H1 (cell line): Measurements from ENCODE around the gene SNCAIP. TPM values are rescaled to one million over a fixed set of nuclear protein-coding genes. Genes with fewer than 3 reads are reported as not detected.

Experiments used
- CTCF ChIA-PET: fragments of 300-600 bp; sonication (Branson Sonifier 250); formaldehyde crosslinking; loops from one replicate; lab custom pipeline; 2021; ENCODE audit not compliant: partially characterized antibody; lab: Charles Lee
- POLR2A ChIA-PET: fragments of 300-600 bp; sonication (Branson Sonifier 250); formaldehyde crosslinking; loops from one replicate; lab custom pipeline; 2021; ENCODE audit warnings: inconsistent platforms; ENCODE audit not compliant: partially characterized antibody; lab: Charles Lee
- DNase-seq, 2 experiments: peaks; one replicate each; pipeline versions ENCODE4 v3.0.0 to v3.0.0-alpha.2; 2010 to 2022; ENCODE audit warnings: low spot score in 2 of 2, low read depth in 1 of 2, mixed read lengths in 1 of 2
- FAIRE-seq: peaks from 2 replicates; lab custom pipeline; 2011; peaks lifted over from hg19 to GRCh38; lab: Jason Lieb, UNC
- H2AFZ ChIP-seq: 2 replicates; pipeline ENCODE4 v1.8.1; 2012; ENCODE audit warnings: low read length, inconsistent platforms
- H2AK5ac ChIP-seq: 2 replicates; pipeline ENCODE4 v1.6.1; 2013; ENCODE audit warnings: low read depth, low read length
- H2BK120ac ChIP-seq: replicated peaks from 2 replicates; pipeline ENCODE3; 2013; ENCODE audit warnings: low read depth, low read length, inconsistent platforms
- H2BK12ac ChIP-seq: 2 replicates; pipeline ENCODE4 v1.6.1; 2013; ENCODE audit warnings: low read depth, low read length
- H2BK15ac ChIP-seq: 2 replicates; pipeline ENCODE4 v1.6.1; 2013; ENCODE audit warnings: low read length
- H2BK20ac ChIP-seq: 2 replicates; pipeline ENCODE4 v1.6.1; 2013; ENCODE audit warnings: low read length
- H2BK5ac ChIP-seq: 2 replicates; pipeline ENCODE4 v1.6.1; 2013; ENCODE audit warnings: low read depth, low read length
- H3K14ac ChIP-seq: 2 replicates; pipeline ENCODE4 v1.6.1; 2013; ENCODE audit warnings: inconsistent platforms; ENCODE audit not compliant: insufficient read length
- H3K18ac ChIP-seq: 2 replicates; pipeline ENCODE4 v1.6.1; 2013; ENCODE audit warnings: low read length; ENCODE audit errors: extremely low read depth
- H3K23ac ChIP-seq: 2 replicates; pipeline ENCODE4 v1.6.1; 2013; ENCODE audit warnings: inconsistent platforms; ENCODE audit not compliant: insufficient read length
- H3K23me2 ChIP-seq: 2 replicates; pipeline ENCODE4 v1.6.1; 2013; ENCODE audit warnings: low read depth, low read length
- H3K27ac ChIP-seq: 2 replicates; pipeline ENCODE4 v1.6.1; 2011; ENCODE audit warnings: low read depth, low read length, inconsistent platforms
- H3K27me3 ChIP-seq, 4 experiments: replicated peaks in 1 of 4; 1 replicate in 1 of 4; 2 replicates in 3 of 4; pipeline versions ENCODE4 v1.6.1 to v1.8.1; 2011 to 2013; ENCODE audit warnings: low read length in 3 of 4, mild to moderate bottlenecking in 3 of 4, inconsistent platforms in 2 of 4, mixed read lengths in 2 of 4, moderate library complexity in 1 of 4; ENCODE audit not compliant: control insufficient read depth in 3 of 4, insufficient read depth in 3 of 4; ENCODE audit errors: extremely low read depth in 1 of 4
- H3K36me3 ChIP-seq, 4 experiments: 2 replicates each; pipeline versions ENCODE4 v1.6.1 to v1.8.1; 2011 to 2013; ENCODE audit warnings: mild to moderate bottlenecking in 4 of 4, low read length in 3 of 4, moderate library complexity in 2 of 4, control low read depth in 1 of 4, inconsistent platforms in 1 of 4; ENCODE audit not compliant: insufficient read depth in 4 of 4, control insufficient read depth in 2 of 4
- H3K4ac ChIP-seq: replicated peaks from 2 replicates; pipeline ENCODE3; 2013; ENCODE audit warnings: low read length, low read depth, mixed read lengths, inconsistent platforms; ENCODE audit not compliant: insufficient read length
- H3K4me1 ChIP-seq, 4 experiments: replicated peaks in 1 of 4; 1 replicate in 1 of 4; 2 replicates in 3 of 4; pipeline versions ENCODE4 v1.6.1 to v1.8.1; 2011 to 2013; ENCODE audit warnings: low read length in 3 of 4, inconsistent platforms in 2 of 4, mixed read lengths in 1 of 4; ENCODE audit not compliant: insufficient read depth in 4 of 4, control insufficient read depth in 3 of 4
- H3K4me2 ChIP-seq, 2 experiments: 2 replicates each; pipeline versions ENCODE4 v1.6.1 to v1.8.1; 2011 to 2013; ENCODE audit warnings: low read depth in 2 of 2, low read length in 2 of 2, control low read depth in 1 of 2, inconsistent platforms in 1 of 2, mild to moderate bottlenecking in 1 of 2; ENCODE audit not compliant: insufficient read depth in 1 of 2
- H3K4me3 ChIP-seq, 4 experiments: fragments of 200-600, 300-600 bp in 1 of 4; sonication (generic), shearing (Covaris generic), sonication (Bioruptor Twin) in 1 of 4; 2 replicates each; pipeline versions ENCODE4 v1.5.1 to v1.8.1; 2011 to 2016; ENCODE audit warnings: low read length in 4 of 4, low read depth in 3 of 4, control low read depth in 2 of 4, inconsistent platforms in 2 of 4, mild to moderate bottlenecking in 2 of 4, mixed read lengths in 1 of 4, moderate library complexity in 1 of 4; ENCODE audit not compliant: insufficient read depth in 2 of 4; ENCODE audit errors: extremely low read depth in 1 of 4
- H3K56ac ChIP-seq: replicated peaks from 2 replicates; pipeline ENCODE3; 2013; ENCODE audit warnings: low read depth, mild to moderate bottlenecking, mixed read lengths, low read length, inconsistent platforms; ENCODE audit not compliant: insufficient read length
- H3K79me1 ChIP-seq: 2 replicates; pipeline ENCODE4 v1.6.1; 2013; ENCODE audit warnings: low read depth, low read length, control low read depth
- H3K79me2 ChIP-seq, 2 experiments: 2 replicates each; pipeline versions ENCODE4 v1.6.1 to v1.8.1; 2012 to 2013; ENCODE audit warnings: low read length in 2 of 2, mild to moderate bottlenecking in 2 of 2, inconsistent platforms in 1 of 2; ENCODE audit not compliant: insufficient read depth in 2 of 2, control insufficient read depth in 1 of 2
- H3K9ac ChIP-seq, 4 experiments: replicated peaks in 1 of 4; 1 replicate in 1 of 4; 2 replicates in 3 of 4; pipeline versions ENCODE4 v1.6.1 to v1.8.1; 2011 to 2013; ENCODE audit warnings: low read depth in 3 of 4, low read length in 3 of 4, control low read depth in 2 of 4, mild to moderate bottlenecking in 2 of 4, moderate library complexity in 2 of 4, inconsistent platforms in 1 of 4; ENCODE audit errors: extremely low read depth in 1 of 4
- H3K9me3 ChIP-seq, 2 experiments: 2 replicates each; pipeline versions ENCODE4 v1.6.1 to v1.8.1; 2012 to 2013; ENCODE audit warnings: mild to moderate bottlenecking in 2 of 2, moderate library complexity in 2 of 2, control low read depth in 1 of 2, inconsistent platforms in 1 of 2, low read depth in 1 of 2, low read length in 1 of 2, mixed read lengths in 1 of 2; ENCODE audit not compliant: insufficient read depth in 2 of 2
- H4K20me1 ChIP-seq, 2 experiments: replicated peaks in 1 of 2; 2 replicates each; pipeline versions ENCODE3 to v1.8.1; 2011 to 2013; ENCODE audit warnings: inconsistent platforms in 2 of 2, low read length in 2 of 2, mild to moderate bottlenecking in 1 of 2; ENCODE audit not compliant: insufficient read depth in 2 of 2, control insufficient read depth in 1 of 2
- H4K5ac ChIP-seq: 2 replicates; pipeline ENCODE4 v1.6.1; 2013; ENCODE audit warnings: low read length, low read depth, mixed read lengths, inconsistent platforms; ENCODE audit not compliant: insufficient read length
- H4K8ac ChIP-seq: 2 replicates; pipeline ENCODE4 v1.8.0; 2013; ENCODE audit warnings: mild to moderate bottlenecking, moderate library complexity, low read length, inconsistent platforms; ENCODE audit not compliant: insufficient read depth; ENCODE audit errors: extremely low read depth
- H4K91ac ChIP-seq: replicated peaks from 2 replicates; pipeline ENCODE3; 2013; ENCODE audit warnings: low read length, mixed read lengths, inconsistent platforms; ENCODE audit not compliant: insufficient read length
- BACH1 ChIP-seq: IDR thresholded peaks from 2 replicates; pipeline ENCODE4 v1.6.1; 2012; ENCODE audit warnings: low read length, improper control_type of control experiment
- BRCA1 ChIP-seq: IDR thresholded peaks from 2 replicates; pipeline ENCODE4 v1.6.1; 2012; ENCODE audit warnings: low read depth, low read length, improper control_type of control experiment
- CBX5 ChIP-seq: fragments of 300-800, 300-1000 bp; sonication (generic); IDR thresholded peaks from 2 replicates; pipeline ENCODE4 v1.7.1; 2016; ENCODE audit warnings: antibody characterized with exemption, low read length, low read depth
- FOSL1 ChIP-seq: IDR thresholded peaks from 2 replicates; pipeline ENCODE4 v1.6.1; 2011; ENCODE audit warnings: mild to moderate bottlenecking, low read depth, low read length, moderate library complexity; ENCODE audit not compliant: insufficient read depth
- KDM1A ChIP-seq: fragments of 200-600, 300-600 bp; sonication (generic); IDR thresholded peaks from 2 replicates; pipeline ENCODE4 v1.7.1; 2016; ENCODE audit warnings: mild to moderate bottlenecking, low read length, borderline replicate concordance
- MAFK ChIP-seq: IDR thresholded peaks from 2 replicates; pipeline ENCODE4 v1.6.1; 2012; ENCODE audit warnings: low read depth, mild to moderate bottlenecking, improper control_type of control experiment, low read length
- RBBP5 ChIP-seq: IDR thresholded peaks from 2 replicates; pipeline ENCODE4 v1.7.1; 2012; ENCODE audit warnings: low read depth, mild to moderate bottlenecking, inconsistent platforms, low read length, moderate library complexity, borderline replicate concordance
- SIX5 ChIP-seq: IDR thresholded peaks from 2 replicates; pipeline ENCODE4 v1.6.1; 2011; ENCODE audit warnings: mild to moderate bottlenecking, low read depth, low read length
- SP2 ChIP-seq: IDR thresholded peaks from 2 replicates; pipeline ENCODE4 v1.6.1; 2012; ENCODE audit warnings: mild to moderate bottlenecking, low read length, inconsistent platforms
- SP4 ChIP-seq: IDR thresholded peaks from 2 replicates; pipeline ENCODE4 v1.6.1; 2012; ENCODE audit warnings: low read length, inconsistent platforms
- WGBS, 2 experiments: shearing (Covaris generic) in 1 of 2; methylation state at CpG; one replicate each; pipeline versions ENCODE4 v1.1.6 to v1.1.7; 2013 to 2015; ENCODE audit warnings: low lambda C conversion rate in 2 of 2, mixed read lengths in 2 of 2, inconsistent platforms in 1 of 2, low coverage in 1 of 2, missing lambda C conversion rate in 1 of 2; ENCODE audit not compliant: insufficient replicate concordance in 2 of 2, insufficient coverage in 1 of 2, insufficient read length in 1 of 2; ENCODE audit errors: extremely low coverage in 1 of 2, missing lambda C conversion rate in 1 of 2; 5-methylcytosine and 5-hydroxymethylcytosine counted together
- polyA plus RNA-seq, 7 experiments: library from polyadenylated mRNA; depleted of rRNA in 3 of 7; stranded (reverse) in 5 of 7; unstranded in 2 of 7; fragments of >200 nt in 5 of 7; fragments of 200-250 nt in 2 of 7; gene quantifications; 1 replicate in 5 of 7; 2 replicates in 1 of 7; 4 replicates in 1 of 7; pipeline versions ENCODE4 v1.2.1 to v1.2.3, GENCODE V29; 2011 to 2013; ENCODE audit warnings: missing spikeins in 2 of 7, mixed read lengths in 2 of 7
- total RNA-seq: library from RNA; stranded (reverse); fragmentation: NEBNext Ultra II Directional; extraction: Animal tissue kit (Norgen Biotek cat#: 25700); gene quantifications from 2 replicates; pipeline ENCODE4 v1.2.1, GENCODE V29; 2021
- TF ChIP-seq, protein P1 (sequence below), 3 experiments: IDR thresholded peaks; 1 replicate in 2 of 3; 2 replicates in 1 of 3; pipeline versions ENCODE4 v1.5.1 to v1.6.1; 2011; ENCODE audit warnings: low read length in 3 of 3, mild to moderate bottlenecking in 3 of 3, inconsistent platforms in 2 of 3, low read depth in 1 of 3, moderate library complexity in 1 of 3; ENCODE audit not compliant: insufficient read depth in 1 of 3; ENCODE audit errors: control extremely low read depth in 1 of 3
- TF ChIP-seq, protein P2 (sequence below): IDR thresholded peaks from 2 replicates; pipeline ENCODE4 v1.6.1; 2011; ENCODE audit warnings: low read depth, mild to moderate bottlenecking, low read length; ENCODE audit not compliant: insufficient read depth

Gene SNCAIP
- total and polyA plus RNA-seq, 2 of the 8 experiments (the other 6 are each of a cell fraction or from before 2014, with no cell fraction given), result 3.9 to 9.0 TPM

DNA sequence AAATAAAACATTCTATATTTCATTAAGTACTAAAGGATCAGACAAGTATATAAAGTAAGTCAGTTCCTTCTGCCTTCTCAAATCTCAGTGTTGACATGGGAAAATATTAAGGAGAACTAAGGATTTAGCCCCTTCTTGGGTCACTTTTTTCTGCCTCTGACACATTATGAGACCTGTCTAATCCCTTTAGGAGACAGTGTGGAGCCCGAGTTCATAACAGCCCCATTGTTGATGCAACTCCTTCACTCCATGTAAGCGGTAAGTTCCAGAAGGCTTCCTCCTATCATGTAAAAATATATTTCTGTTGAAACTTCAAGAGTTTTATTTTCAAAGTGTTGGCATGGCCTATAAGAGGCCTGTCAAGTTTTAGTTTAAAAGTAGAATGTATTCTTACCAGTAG lies 152.2 kb downstream of the SNCAIP start:
- Histone ChIP-seq H4K5ac (no peak overlapping the region), H3K23ac (no peak overlapping the region), H2BK12ac (peak overlapping the region; percentile 96; the same call in 1 of the 2 replicates), H3K79me1 (no peaks in the 10 kb centered on the region), H3K9me3 (no peaks in the 10 kb centered on the region), H3K4ac (no peak overlapping the region), H3K4me1 (peaks cover 0 to 7% (median under 1%) of the 10 kb centered on the region in 4 experiments; a peak in 2 of 7 replicates), H3K4me3 (no peak overlapping the region), H3K23me2 (no peaks in the 10 kb centered on the region), H4K8ac (no peak overlapping the region), H2BK5ac (no peak overlapping the region), H3K27ac (no peak overlapping the region), H2BK20ac (no peak overlapping the region), H3K14ac (no peak overlapping the region), H3K4me2 (no peak overlapping the region), H3K9ac (no peak overlapping the region), H3K79me2 (no peaks in the 10 kb centered on the region), H2AK5ac (0 out of 2 replicates have a peak overlapping the region, but pooled peaks have one; percentile 88), H3K18ac (peak overlapping the region; percentile 13; the same call in 1 of the 2 replicates), H3K27me3 (no peaks in the 10 kb centered on the region), H2AFZ (no peak overlapping the region), H2BK120ac (no peak overlapping the region), H2BK15ac (no peak overlapping the region), H4K91ac (no peak overlapping the region), H3K36me3 (no peaks in the 10 kb centered on the region), H3K56ac (no peak overlapping the region), H4K20me1 (no peaks in the 10 kb centered on the region)
- 100% methylated on average over 2 of the region's 2 CpGs; no CpG with 5 or more reads in 1 of the 2 experiments for WGBS, 2 experiments
- no peak for DNase-seq
- no peak for FAIRE-seq
- CTCF ChIA-PET, result interaction anchor here (0.6 kb wide), 1 partner anchor 58 kb away, joined by 4 read pairs; no protein-coding TSS in a partner anchor
- POLR2A ChIA-PET, result no interaction called here
- TF ChIP-seq FOSL1 (no peak), BACH1 (no peak), SP2 (no peak), BRCA1 (no peak), RBBP5 (no peak), MAFK (no peak), CBX5 (no peak), KDM1A (no peak), SIX5 (no peak), SP4 (no peak)
- TF ChIP-seq, protein P1, sequence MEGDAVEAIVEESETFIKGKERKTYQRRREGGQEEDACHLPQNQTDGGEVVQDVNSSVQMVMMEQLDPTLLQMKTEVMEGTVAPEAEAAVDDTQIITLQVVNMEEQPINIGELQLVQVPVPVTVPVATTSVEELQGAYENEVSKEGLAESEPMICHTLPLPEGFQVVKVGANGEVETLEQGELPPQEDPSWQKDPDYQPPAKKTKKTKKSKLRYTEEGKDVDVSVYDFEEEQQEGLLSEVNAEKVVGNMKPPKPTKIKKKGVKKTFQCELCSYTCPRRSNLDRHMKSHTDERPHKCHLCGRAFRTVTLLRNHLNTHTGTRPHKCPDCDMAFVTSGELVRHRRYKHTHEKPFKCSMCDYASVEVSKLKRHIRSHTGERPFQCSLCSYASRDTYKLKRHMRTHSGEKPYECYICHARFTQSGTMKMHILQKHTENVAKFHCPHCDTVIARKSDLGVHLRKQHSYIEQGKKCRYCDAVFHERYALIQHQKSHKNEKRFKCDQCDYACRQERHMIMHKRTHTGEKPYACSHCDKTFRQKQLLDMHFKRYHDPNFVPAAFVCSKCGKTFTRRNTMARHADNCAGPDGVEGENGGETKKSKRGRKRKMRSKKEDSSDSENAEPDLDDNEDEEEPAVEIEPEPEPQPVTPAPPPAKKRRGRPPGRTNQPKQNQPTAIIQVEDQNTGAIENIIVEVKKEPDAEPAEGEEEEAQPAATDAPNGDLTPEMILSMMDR (IDR thresholded peaks at IDR 0.05; ENCODE audit: control extremely low read depth in 1 of 3, insufficient read depth in 1 of 3, low read depth in 1 of 3, low read length in 3 of 3), result no peak
- TF ChIP-seq, protein P2, sequence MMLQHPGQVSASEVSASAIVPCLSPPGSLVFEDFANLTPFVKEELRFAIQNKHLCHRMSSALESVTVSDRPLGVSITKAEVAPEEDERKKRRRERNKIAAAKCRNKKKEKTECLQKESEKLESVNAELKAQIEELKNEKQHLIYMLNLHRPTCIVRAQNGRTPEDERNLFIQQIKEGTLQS, result no peak
